ENCODE results near the gene PRDM5. TPM values are rescaled to one million over a fixed set of nuclear protein-coding genes. Genes with fewer than 3 reads are reported as not detected.

The PRDM5 gene
- total RNA-seq, 1 donor: 30.7 TPM

- DNase-seq (ENCODE audit: low read depth): no peak
- H3K4me3 ChIP-seq (ENCODE audit: low read depth, low read length): no peak overlapping the region
- TF ChIP-seq CTCF (IDR thresholded peaks at IDR 0.05; ENCODE audit: insufficient read depth, low read depth, low read length): no peak
Observed at GRCh38 chr4:120865985-120866384, 56.5 kb downstream of the PRDM5 start.

GRCh38 chr4:120864969-120865368, 57.6 kb downstream of the PRDM5 start:
- TF ChIP-seq CTCF (IDR thresholded peaks at IDR 0.05; ENCODE audit: insufficient read depth, low read depth, low read length): no peak
- no peak overlapping the region for H3K4me3 ChIP-seq (ENCODE audit: low read depth, low read length)
- DNase-seq (ENCODE audit: low read depth): no peak

- no peak for DNase-seq (ENCODE audit: low read depth)
- H3K4me3 ChIP-seq (ENCODE audit: low read depth, low read length): no peak overlapping the region
- no peak for TF ChIP-seq CTCF (IDR thresholded peaks at IDR 0.05; ENCODE audit: insufficient read depth, low read depth, low read length)
Observed at GRCh38 chr4:120862432-120862831, 60.1 kb downstream of the PRDM5 start.

GRCh38 chr4:120861852-120862251, 60.7 kb downstream of the PRDM5 start:
- no peak for DNase-seq (ENCODE audit: low read depth)
- no peak for TF ChIP-seq CTCF (IDR thresholded peaks at IDR 0.05; ENCODE audit: insufficient read depth, low read depth, low read length)
- H3K4me3 ChIP-seq (ENCODE audit: low read depth, low read length): no peak overlapping the region

GRCh38 chr4:120858776-120859175, 63.8 kb downstream of the PRDM5 start:
- H3K4me3 ChIP-seq (ENCODE audit: low read depth, low read length): no peak overlapping the region
- no peak for DNase-seq (ENCODE audit: low read depth)
- no peak for TF ChIP-seq CTCF (IDR thresholded peaks at IDR 0.05; ENCODE audit: insufficient read depth, low read depth, low read length)

- DNase-seq (ENCODE audit: low read depth): no peak
- H3K4me3 ChIP-seq (ENCODE audit: low read depth, low read length): no peak overlapping the region
- no peak for TF ChIP-seq CTCF (IDR thresholded peaks at IDR 0.05; ENCODE audit: insufficient read depth, low read depth, low read length)
Observed at GRCh38 chr4:120857312-120857711, 65.2 kb downstream of the PRDM5 start.

GRCh38 chr4:120856294-120856693, 66.2 kb downstream of the PRDM5 start:
- H3K4me3 ChIP-seq (ENCODE audit: low read depth, low read length): no peak overlapping the region
- no peak for DNase-seq (ENCODE audit: low read depth)
- TF ChIP-seq CTCF (IDR thresholded peaks at IDR 0.05; ENCODE audit: insufficient read depth, low read depth, low read length): no peak

Data from fibroblast of villous mesenchyme (primary cell).